ENCODE data around the gene DTL. TPM values are rescaled to one million over a fixed set of nuclear protein-coding genes. Genes with fewer than 3 reads are reported as not detected.

The DTL gene
- total RNA-seq, 3 donors from 2014 or later, result 1.4 to 12.0 (median 3.2) TPM

DNA sequence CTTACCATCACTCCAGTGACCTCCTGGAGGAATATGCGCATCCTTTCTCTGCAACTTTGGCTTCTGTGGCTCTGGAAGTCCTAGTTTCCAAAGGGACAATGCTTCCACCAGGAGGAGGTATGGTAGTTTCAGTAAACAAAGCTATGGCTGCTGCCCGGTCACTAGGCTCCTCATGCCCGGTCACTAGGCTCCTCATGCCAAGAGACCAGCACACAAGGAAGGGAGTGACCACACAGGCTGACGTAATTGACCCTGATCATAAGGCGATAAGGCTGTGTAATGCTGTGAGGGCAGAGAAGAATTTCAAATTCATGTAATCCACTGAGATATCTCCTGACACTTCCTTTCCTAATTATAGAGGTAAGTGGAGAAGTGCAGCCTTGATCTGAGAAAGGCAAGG, 102.9 kb downstream of the DTL start:
- H3K4me1 ChIP-seq (ENCODE audit: low read depth), result no peaks in the 10 kb centered on the region
- no peaks in the 10 kb centered on the region for H3K36me3 ChIP-seq (ENCODE audit: low read depth)
- intact Hi-C loops (cut with DNase I, micrococcal nuclease), result no loop called here
- no peak for DNase-seq
- ATAC-seq, result no peak
- H3K9me3 ChIP-seq, result no peaks in the 10 kb centered on the region
- TF ChIP-seq, protein P1, sequence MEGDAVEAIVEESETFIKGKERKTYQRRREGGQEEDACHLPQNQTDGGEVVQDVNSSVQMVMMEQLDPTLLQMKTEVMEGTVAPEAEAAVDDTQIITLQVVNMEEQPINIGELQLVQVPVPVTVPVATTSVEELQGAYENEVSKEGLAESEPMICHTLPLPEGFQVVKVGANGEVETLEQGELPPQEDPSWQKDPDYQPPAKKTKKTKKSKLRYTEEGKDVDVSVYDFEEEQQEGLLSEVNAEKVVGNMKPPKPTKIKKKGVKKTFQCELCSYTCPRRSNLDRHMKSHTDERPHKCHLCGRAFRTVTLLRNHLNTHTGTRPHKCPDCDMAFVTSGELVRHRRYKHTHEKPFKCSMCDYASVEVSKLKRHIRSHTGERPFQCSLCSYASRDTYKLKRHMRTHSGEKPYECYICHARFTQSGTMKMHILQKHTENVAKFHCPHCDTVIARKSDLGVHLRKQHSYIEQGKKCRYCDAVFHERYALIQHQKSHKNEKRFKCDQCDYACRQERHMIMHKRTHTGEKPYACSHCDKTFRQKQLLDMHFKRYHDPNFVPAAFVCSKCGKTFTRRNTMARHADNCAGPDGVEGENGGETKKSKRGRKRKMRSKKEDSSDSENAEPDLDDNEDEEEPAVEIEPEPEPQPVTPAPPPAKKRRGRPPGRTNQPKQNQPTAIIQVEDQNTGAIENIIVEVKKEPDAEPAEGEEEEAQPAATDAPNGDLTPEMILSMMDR (IDR thresholded peaks at IDR 0.05), result no peak
- no peak overlapping the region for H3K4me3 ChIP-seq

DNA sequence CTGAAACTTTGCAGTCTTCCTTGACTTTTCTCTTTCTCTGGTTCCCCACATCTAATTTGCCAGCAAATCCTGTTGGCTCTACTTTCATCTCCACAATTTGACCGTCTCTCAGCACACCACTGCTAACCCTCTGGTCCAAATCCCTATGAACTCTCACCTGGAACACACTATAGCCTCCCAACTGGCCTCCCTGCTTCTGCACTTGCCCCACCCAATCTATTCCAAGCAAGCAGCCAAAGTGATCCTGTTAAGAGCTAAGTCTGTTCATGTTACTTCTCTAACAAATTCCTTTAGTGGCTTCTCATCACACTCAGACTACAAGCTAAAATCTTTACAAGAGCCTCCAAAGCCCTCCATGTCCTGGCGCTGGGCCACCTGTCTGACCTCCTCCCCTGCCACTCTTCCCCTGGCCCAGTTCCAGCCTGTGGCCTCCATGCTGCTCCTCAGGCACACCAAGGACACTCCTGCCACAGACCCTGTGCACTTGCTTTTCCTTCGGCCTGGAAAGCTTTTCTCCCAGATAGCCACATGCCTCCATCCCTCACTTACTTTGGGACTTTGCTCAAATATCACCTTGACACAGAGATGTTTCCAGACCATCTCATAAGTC, 104.1 kb downstream of the DTL start:
- TF ChIP-seq, protein P1 (IDR thresholded peaks at IDR 0.05), result no peak
- ATAC-seq (no peak), DNase-seq (no peak)
- Histone ChIP-seq H3K9me3 (no peaks in the 10 kb centered on the region), H3K4me1 (ENCODE audit: low read depth) (no peaks in the 10 kb centered on the region), H3K4me3 (no peak overlapping the region), H3K36me3 (ENCODE audit: low read depth) (no peaks in the 10 kb centered on the region)
- intact Hi-C loops (cut with DNase I, micrococcal nuclease), result no loop called here

DNA sequence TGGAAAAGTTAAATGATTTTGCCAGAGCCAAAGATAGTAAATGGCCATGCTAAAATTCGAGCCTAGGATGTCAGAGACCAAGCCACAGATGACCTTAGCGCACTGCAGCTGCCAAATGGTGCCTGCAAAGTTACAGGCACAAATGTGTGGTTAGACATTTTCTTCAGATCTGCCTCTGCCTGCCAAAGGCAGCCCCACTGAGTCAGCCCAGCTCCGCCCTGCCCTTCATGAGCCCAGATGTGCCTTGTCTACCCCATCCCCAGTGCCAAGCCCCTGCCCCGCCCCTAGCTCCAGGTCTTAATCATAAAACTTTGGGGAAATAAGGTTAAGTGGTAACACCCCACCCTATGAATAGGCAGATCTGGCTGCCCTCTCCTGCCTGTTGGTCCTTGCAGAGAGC, 105.9 kb downstream of the DTL start:
- DNase-seq, result no peak
- H3K36me3 ChIP-seq (ENCODE audit: low read depth), result no peaks in the 10 kb centered on the region
- no peak overlapping the region for H3K4me3 ChIP-seq
- TF ChIP-seq, protein P1 (IDR thresholded peaks at IDR 0.05), result no peak
- intact Hi-C loops (cut with DNase I, micrococcal nuclease), result no loop called here
- no peaks in the 10 kb centered on the region for H3K9me3 ChIP-seq
- H3K4me1 ChIP-seq (ENCODE audit: low read depth), result no peaks in the 10 kb centered on the region
- peak; percentile 46 for ATAC-seq

DNA sequence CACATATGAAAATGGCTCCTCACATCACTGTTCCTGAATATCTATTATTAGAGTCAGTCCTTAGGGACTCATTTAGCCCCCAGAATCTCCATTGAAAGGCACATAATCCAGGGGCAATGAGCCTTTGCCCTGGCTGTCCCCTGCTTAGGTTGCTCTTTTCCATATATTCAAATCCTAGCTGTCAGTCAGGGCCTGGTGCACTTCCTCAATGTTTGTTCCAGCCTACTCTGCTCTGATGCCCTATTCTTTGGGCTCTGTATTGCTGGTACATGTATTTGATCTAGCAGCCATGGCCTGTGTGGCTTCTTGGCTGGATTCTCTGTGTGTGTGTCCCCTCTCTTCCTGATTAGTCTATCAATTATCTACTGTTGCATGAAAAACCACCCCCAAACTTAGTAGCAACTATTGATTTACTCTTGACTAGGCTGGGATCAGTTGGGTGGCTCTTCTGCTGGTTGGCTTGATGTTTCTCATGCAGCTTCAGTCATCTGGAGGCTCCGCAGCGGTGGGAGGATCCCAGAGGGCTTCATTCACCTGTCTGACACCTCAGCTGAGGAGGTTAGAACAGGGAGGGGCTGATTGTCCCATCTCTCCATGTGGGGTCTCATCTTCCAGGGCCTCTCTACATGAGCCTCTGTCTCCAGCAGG, 107.5 kb downstream of the DTL start:
- Histone ChIP-seq H3K4me3 (no peak overlapping the region), H3K36me3 (ENCODE audit: low read depth) (no peaks in the 10 kb centered on the region), H3K4me1 (ENCODE audit: low read depth) (no peaks in the 10 kb centered on the region), H3K9me3 (no peaks in the 10 kb centered on the region)
- DNase-seq (no peak), ATAC-seq (no peak)
- intact Hi-C loops (cut with DNase I, micrococcal nuclease), result no loop called here
- TF ChIP-seq, protein P1 (IDR thresholded peaks at IDR 0.05), result no peak

DNA sequence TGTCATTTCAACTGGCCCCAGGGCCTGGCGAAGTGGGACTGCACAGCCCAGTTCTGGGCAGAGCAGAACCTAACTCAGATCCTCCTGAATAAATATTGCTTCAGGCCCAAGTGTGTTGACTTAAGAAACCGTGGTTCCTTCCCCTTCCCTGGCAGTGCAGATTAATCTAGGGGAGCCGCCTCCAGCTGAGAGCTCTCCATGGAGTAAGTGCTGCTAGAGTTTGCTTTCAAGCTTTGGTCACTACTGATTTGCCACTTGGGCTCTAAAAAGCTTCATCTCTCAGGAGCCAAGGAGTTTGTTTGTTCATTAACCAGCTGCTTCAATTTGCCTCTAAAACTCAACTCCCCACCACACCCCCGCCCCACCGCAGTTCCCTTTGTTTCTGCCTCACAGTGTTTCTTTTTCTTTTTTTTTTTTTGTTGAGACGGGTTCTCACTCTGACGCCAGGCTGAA, 112.1 kb downstream of the DTL start:
- TF ChIP-seq, protein P1 (IDR thresholded peaks at IDR 0.05), result no peak

More for the DNA sequence above, 112.1 kb downstream of the DTL start:
- no peak overlapping the region for H3K4me3 ChIP-seq
- no peaks in the 10 kb centered on the region for H3K9me3 ChIP-seq
- intact Hi-C loops (cut with DNase I, micrococcal nuclease), result no loop called here
- H3K36me3 ChIP-seq (ENCODE audit: low read depth), result no peaks in the 10 kb centered on the region
- ATAC-seq (peak; percentile 83), DNase-seq (peak in 1 of 3 donors; percentile 45)
- no peaks in the 10 kb centered on the region for H3K4me1 ChIP-seq (ENCODE audit: low read depth)

All from mucosa of descending colon (tissue), 3 donors.